ENCODE measurements around the gene HSP90B1.

The HSP90B1 gene

GRCh38 chr12:103966736-103967135 is 36.5 kb downstream of the HSP90B1 start:
- peaks cover 4% of the 10 kb centered on the region for H3F3A ChIP-seq (ENCODE audit: control insufficient read depth, insufficient read depth)
- peak overlapping the region; percentile 94 for H3K4me3 ChIP-seq (ENCODE audit: low read length)
- TF ChIP-seq EZH2phosphoT487 (IDR thresholded peaks at IDR 0.05; ENCODE audit: borderline replicate concordance, low read length) (no peak), CTCF (IDR thresholded peaks at IDR 0.05; ENCODE audit: low read depth, low read length, poor library complexity, severe bottlenecking) (no peak)
- no peaks in the 10 kb centered on the region for H3K27me3 ChIP-seq (ENCODE audit: control insufficient read depth, low read length)
- peaks cover 85% of the 10 kb centered on the region for H3K79me2 ChIP-seq (ENCODE audit: control insufficient read depth, low read length)
- no peaks in the 10 kb centered on the region for H3K9me3 ChIP-seq (ENCODE audit: control insufficient read depth, insufficient read depth, low read length)
- no peaks in the 10 kb centered on the region for H4K20me1 ChIP-seq (ENCODE audit: control insufficient read depth, insufficient read depth, low read depth, low read length)
- no peaks in the 10 kb centered on the region for H3K9me2 ChIP-seq (replicated peaks; ENCODE audit: control insufficient read depth, low read length)
- H3K36me3 ChIP-seq (ENCODE audit: control insufficient read depth, low read length) = peaks cover 56% of the 10 kb centered on the region
- peak overlapping the region; percentile 59 for H3K27ac ChIP-seq (ENCODE audit: low read depth, low read length)
- peaks cover 46% of the 10 kb centered on the region for H3K4me1 ChIP-seq (ENCODE audit: control insufficient read depth, low read length)
- peak overlapping the region; percentile 85 for H3K4me2 ChIP-seq (ENCODE audit: low read length)

- Histone ChIP-seq H3K79me2 (ENCODE audit: control insufficient read depth, low read length) (peaks cover 98% of the 10 kb centered on the region), H3K9me2 (replicated peaks; ENCODE audit: control insufficient read depth, low read length) (no peaks in the 10 kb centered on the region), H3K36me3 (ENCODE audit: control insufficient read depth, low read length) (peaks cover 66% of the 10 kb centered on the region), H3K4me3 (ENCODE audit: low read length) (no peak overlapping the region), H3K27ac (ENCODE audit: low read depth, low read length) (no peak overlapping the region), H3K4me1 (ENCODE audit: control insufficient read depth, low read length) (peaks cover 29% of the 10 kb centered on the region), H3K9me3 (ENCODE audit: control insufficient read depth, insufficient read depth, low read length) (no peaks in the 10 kb centered on the region), H3K27me3 (ENCODE audit: control insufficient read depth, low read length) (no peaks in the 10 kb centered on the region), H3F3A (ENCODE audit: control insufficient read depth, insufficient read depth) (no peaks in the 10 kb centered on the region), H3K4me2 (ENCODE audit: low read length) (no peak overlapping the region), H4K20me1 (ENCODE audit: control insufficient read depth, insufficient read depth, low read depth, low read length) (peaks cover 3% of the 10 kb centered on the region; the same call in 1 of the 2 replicates)
- TF ChIP-seq EZH2phosphoT487 (IDR thresholded peaks at IDR 0.05; ENCODE audit: borderline replicate concordance, low read length) (no peak), CTCF (IDR thresholded peaks at IDR 0.05; ENCODE audit: low read depth, low read length, poor library complexity, severe bottlenecking) (no peak)
Measured at GRCh38 chr12:103969391-103969790, 39.2 kb downstream of the HSP90B1 start.

- Histone ChIP-seq H3K4me2 (ENCODE audit: low read length) (no peak overlapping the region), H4K20me1 (ENCODE audit: control insufficient read depth, insufficient read depth, low read depth, low read length) (peaks cover 12% of the 10 kb centered on the region; the same call in 1 of the 2 replicates), H3K79me2 (ENCODE audit: control insufficient read depth, low read length) (peaks cover 98% of the 10 kb centered on the region), H3K36me3 (ENCODE audit: control insufficient read depth, low read length) (peaks cover 77% of the 10 kb centered on the region), H3K4me1 (ENCODE audit: control insufficient read depth, low read length) (peaks cover 11% of the 10 kb centered on the region; the same call in 1 of the 2 replicates), H3K27ac (ENCODE audit: low read depth, low read length) (no peak overlapping the region), H3K9me2 (replicated peaks; ENCODE audit: control insufficient read depth, low read length) (no peaks in the 10 kb centered on the region), H3F3A (ENCODE audit: control insufficient read depth, insufficient read depth) (no peaks in the 10 kb centered on the region), H3K27me3 (ENCODE audit: control insufficient read depth, low read length) (no peaks in the 10 kb centered on the region), H3K9me3 (ENCODE audit: control insufficient read depth, insufficient read depth, low read length) (no peaks in the 10 kb centered on the region), H3K4me3 (ENCODE audit: low read length) (no peak overlapping the region)
- no peak for TF ChIP-seq CTCF (IDR thresholded peaks at IDR 0.05; ENCODE audit: low read depth, low read length, poor library complexity, severe bottlenecking)
Measured at GRCh38 chr12:103973909-103974308, 43.7 kb downstream of the HSP90B1 start.

Data from DOHH2 (cell line).